ENCODE results near the gene VMP1.

Gene VMP1

DNA sequence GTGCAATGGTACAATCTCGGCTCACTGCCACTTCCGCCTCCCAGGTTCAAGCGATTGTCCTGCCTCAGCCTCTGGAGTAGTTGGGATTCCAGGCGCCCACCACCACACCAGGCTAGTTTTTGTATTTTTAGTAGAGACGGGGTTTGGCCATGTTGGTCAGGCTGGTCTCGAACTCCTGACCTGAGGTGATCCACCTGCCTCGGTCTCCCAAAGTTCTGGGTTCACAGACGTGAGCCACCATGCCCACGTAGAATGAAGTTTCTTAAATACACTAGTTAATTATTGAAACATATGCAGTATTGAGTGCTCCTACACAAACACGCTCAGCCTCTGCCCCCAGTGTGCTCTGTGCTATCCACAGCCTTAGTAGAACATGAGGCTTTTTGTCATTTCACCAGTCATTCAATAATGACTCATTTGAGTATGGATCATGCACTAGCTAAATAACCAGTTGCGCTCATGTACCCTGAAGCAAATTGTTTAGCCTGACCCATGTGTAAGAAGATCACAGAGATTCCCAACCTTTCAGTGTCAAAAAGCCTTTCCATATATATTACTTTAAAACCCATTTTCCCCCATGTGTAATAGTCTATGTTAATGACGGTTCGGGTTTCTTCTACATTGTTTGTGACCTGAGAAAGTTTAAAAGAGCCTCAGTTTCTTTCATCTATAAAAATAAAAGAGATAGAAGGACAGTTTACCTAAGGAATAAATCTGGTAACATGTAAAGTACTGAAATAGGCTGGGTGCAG lies 135.6 kb downstream of the VMP1 start:
- H3K27ac ChIP-seq (ENCODE audit: poor library complexity, severe bottlenecking), result peak overlapping the region; percentile 100
- peaks cover 31% of the 10 kb centered on the region for H3K4me1 ChIP-seq (ENCODE audit: insufficient read depth, poor library complexity, severe bottlenecking)
- ATAC-seq (ENCODE audit: low read depth) (peak; percentile 46), DNase-seq (ENCODE audit: low spot score) (peak; percentile 76)
- peaks cover 38% of the 10 kb centered on the region for H3K36me3 ChIP-seq (ENCODE audit: low read depth)
- no peaks in the 10 kb centered on the region for H3K27me3 ChIP-seq (ENCODE audit: insufficient read depth, poor library complexity, severe bottlenecking)
- no peak overlapping the region for H3K4me3 ChIP-seq (ENCODE audit: severe bottlenecking)
- no peaks in the 10 kb centered on the region for H3K9me3 ChIP-seq (ENCODE audit: severe bottlenecking)
- no peak for TF ChIP-seq CTCF (IDR thresholded peaks at IDR 0.05; ENCODE audit: poor library complexity, severe bottlenecking)

DNA sequence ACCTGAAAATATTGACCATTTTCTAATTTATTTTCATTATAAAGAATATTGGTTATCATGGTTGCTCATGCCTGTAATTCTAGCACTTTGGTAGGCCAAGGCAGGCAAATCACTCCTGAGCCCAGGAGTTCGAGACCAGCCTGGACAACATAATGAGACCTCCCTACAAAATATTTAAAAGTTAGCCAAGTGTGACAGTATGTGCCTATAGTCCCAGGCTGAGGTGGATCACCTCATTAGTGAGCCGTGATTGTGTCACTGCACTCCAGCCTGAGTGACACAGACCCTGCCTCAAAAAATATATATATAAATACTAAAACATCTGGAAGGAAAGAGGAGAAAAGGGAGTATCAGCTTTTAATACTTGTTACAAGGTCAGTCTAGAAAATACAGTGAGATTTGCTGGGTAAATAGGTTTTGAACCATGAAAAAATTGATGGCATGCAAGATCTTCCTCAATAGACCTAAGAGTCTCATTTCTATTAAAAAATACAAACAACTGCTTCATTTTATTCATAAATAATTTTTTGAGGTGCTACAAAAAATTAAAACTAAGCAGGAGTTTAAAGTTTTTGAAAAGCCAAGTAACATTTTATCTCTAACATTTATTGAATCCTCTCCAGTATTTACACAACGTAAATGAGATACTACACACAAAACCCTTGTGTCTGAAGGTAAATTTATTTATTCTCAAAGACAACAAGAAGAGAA lies 137.6 kb downstream of the VMP1 start:
- Histone ChIP-seq H3K36me3 (ENCODE audit: low read depth) (peaks cover 19% of the 10 kb centered on the region), H3K27ac (ENCODE audit: poor library complexity, severe bottlenecking) (peak overlapping the region; percentile 100), H3K27me3 (ENCODE audit: insufficient read depth, poor library complexity, severe bottlenecking) (no peaks in the 10 kb centered on the region), H3K4me1 (ENCODE audit: insufficient read depth, poor library complexity, severe bottlenecking) (peaks cover 31% of the 10 kb centered on the region), H3K4me3 (ENCODE audit: severe bottlenecking) (no peak overlapping the region), H3K9me3 (ENCODE audit: severe bottlenecking) (no peaks in the 10 kb centered on the region)
- TF ChIP-seq CTCF (IDR thresholded peaks at IDR 0.05; ENCODE audit: poor library complexity, severe bottlenecking), result no peak
- DNase-seq (ENCODE audit: low spot score) (no peak), ATAC-seq (ENCODE audit: low read depth) (peak; percentile 2; the same call in 1 of the 3 replicates)

DNA sequence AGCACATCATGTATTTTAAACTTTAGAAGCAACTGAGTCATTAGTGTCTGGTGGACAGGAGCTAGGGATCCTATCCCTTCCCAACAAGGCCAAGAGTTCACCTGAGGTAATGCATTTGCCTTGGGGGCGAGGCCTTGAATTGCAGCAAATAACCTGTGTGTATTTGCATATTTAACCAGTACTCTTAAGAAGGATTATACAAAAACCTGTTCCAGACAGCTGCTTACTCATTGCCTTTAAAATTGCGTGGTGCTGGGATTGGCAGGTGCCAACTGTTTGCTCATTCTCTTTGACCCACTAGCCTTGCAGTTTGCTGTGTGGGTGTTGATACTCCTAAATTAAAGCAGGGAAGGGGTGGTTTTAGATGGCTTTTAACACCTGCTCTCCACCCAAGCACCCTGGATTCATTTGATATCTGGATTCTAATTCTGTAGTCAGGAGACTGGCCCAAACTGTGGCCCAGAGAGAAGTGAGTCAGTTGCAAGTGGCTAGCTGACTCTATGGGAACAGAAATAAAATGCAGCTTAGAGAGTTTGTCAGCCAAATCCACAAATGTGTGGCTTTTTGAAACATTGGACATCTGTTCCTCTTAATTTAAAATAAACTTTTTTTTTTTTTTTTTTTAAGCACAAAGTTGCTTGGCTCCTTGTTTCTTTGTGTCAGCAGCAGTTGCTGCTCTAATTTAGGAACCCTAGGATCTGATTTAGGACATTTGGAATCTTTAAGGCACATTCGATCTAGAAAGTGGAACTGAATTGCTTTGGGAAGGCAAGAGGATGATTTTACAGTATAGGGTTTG lies 138.3 kb downstream of the VMP1 start:
- no peaks in the 10 kb centered on the region for H3K27me3 ChIP-seq (ENCODE audit: insufficient read depth, poor library complexity, severe bottlenecking)
- ATAC-seq (ENCODE audit: low read depth) (peak; percentile 28), DNase-seq (ENCODE audit: low spot score) (peak; percentile 87)
- no peaks in the 10 kb centered on the region for H3K9me3 ChIP-seq (ENCODE audit: severe bottlenecking)
- H3K36me3 ChIP-seq (ENCODE audit: low read depth), result peaks cover 11% of the 10 kb centered on the region
- H3K4me1 ChIP-seq (ENCODE audit: insufficient read depth, poor library complexity, severe bottlenecking), result peaks cover 31% of the 10 kb centered on the region
- TF ChIP-seq CTCF (IDR thresholded peaks at IDR 0.05; ENCODE audit: poor library complexity, severe bottlenecking), result no peak
- H3K4me3 ChIP-seq (ENCODE audit: severe bottlenecking), result no peak overlapping the region
- H3K27ac ChIP-seq (ENCODE audit: poor library complexity, severe bottlenecking), result peak overlapping the region; percentile 100

GRCh38 chr17:59846394-59847165 lies 139.1 kb downstream of the VMP1 start:
- peaks cover 33% of the 10 kb centered on the region for H3K4me1 ChIP-seq (ENCODE audit: insufficient read depth, poor library complexity, severe bottlenecking)
- DNase-seq (ENCODE audit: low spot score) (no peak), ATAC-seq (ENCODE audit: low read depth) (peak; percentile 9)
- no peak for TF ChIP-seq CTCF (IDR thresholded peaks at IDR 0.05; ENCODE audit: poor library complexity, severe bottlenecking)
- H3K4me3 ChIP-seq (ENCODE audit: severe bottlenecking), result no peak overlapping the region
- H3K27ac ChIP-seq (ENCODE audit: poor library complexity, severe bottlenecking), result peak overlapping the region; percentile 100
- no peaks in the 10 kb centered on the region for H3K9me3 ChIP-seq (ENCODE audit: severe bottlenecking)
- H3K27me3 ChIP-seq (ENCODE audit: insufficient read depth, poor library complexity, severe bottlenecking), result no peaks in the 10 kb centered on the region
- peaks cover 4% of the 10 kb centered on the region; the same call in 1 of the 2 replicates for H3K36me3 ChIP-seq (ENCODE audit: low read depth)

All from RWPE2 (cell line).